Fibroblast of lung (primary cell): ENCODE data around the gene ZNF445. TPM values are rescaled to one million over a fixed set of nuclear protein-coding genes. Genes with fewer than 3 reads are reported as not detected.

ENCODE experiments used
- DNase-seq, 2 donors: peaks; one replicate each; pipeline versions ENCODE4 v3.0.0 to v3.0.0-alpha.2; 2010; ENCODE audit warnings: low read depth in 2 of 2
- H2AFZ ChIP-seq: 2 replicates; pipeline ENCODE4 v1.5.1; 2012; ENCODE audit warnings: low read length, control low read depth, inconsistent platforms
- H3K27ac ChIP-seq: 2 replicates; pipeline ENCODE4 v1.5.1; 2011; ENCODE audit warnings: low read length, control low read depth; ENCODE audit not compliant: insufficient read depth
- H3K27me3 ChIP-seq: 2 replicates; pipeline ENCODE4 v1.5.1; 2011; ENCODE audit warnings: mild to moderate bottlenecking, low read length; ENCODE audit not compliant: control insufficient read depth, insufficient read depth
- H3K36me3 ChIP-seq: 2 replicates; pipeline ENCODE4 v1.5.1; 2011; ENCODE audit warnings: low read length; ENCODE audit not compliant: control insufficient read depth, insufficient read depth
- H3K4me1 ChIP-seq: 2 replicates; pipeline ENCODE4 v1.5.1; 2011; ENCODE audit warnings: low read length; ENCODE audit not compliant: control insufficient read depth, insufficient read depth; ENCODE audit errors: extremely low read depth
- H3K4me2 ChIP-seq: 2 replicates; pipeline ENCODE4 v1.5.1; 2011; ENCODE audit warnings: low read length, control low read depth; ENCODE audit not compliant: insufficient read depth; ENCODE audit errors: extremely low read depth
- H3K4me3 ChIP-seq, 4 experiments: fragments of 200-600 bp in 1 of 4; sonication (generic) in 1 of 4; replicated peaks in 1 of 4; 2 replicates each; pipeline ENCODE4 v1.5.1; 2011 to 2016; ENCODE audit warnings: low read length in 4 of 4, low read depth in 3 of 4, mild to moderate bottlenecking in 3 of 4, control low read depth in 2 of 4, inconsistent platforms in 1 of 4, mixed read lengths in 1 of 4; ENCODE audit not compliant: insufficient read depth in 1 of 4; ENCODE audit errors: control extremely low read depth in 1 of 4
- H3K79me2 ChIP-seq: 2 replicates; pipeline ENCODE4 v1.5.1; 2012; ENCODE audit warnings: mild to moderate bottlenecking, low read length, inconsistent platforms; ENCODE audit not compliant: control insufficient read depth, insufficient read depth
- H3K9ac ChIP-seq: 2 replicates; pipeline ENCODE4 v1.5.1; 2011; ENCODE audit warnings: mild to moderate bottlenecking, low read length, control low read depth; ENCODE audit not compliant: insufficient read depth
- H3K9me3 ChIP-seq: 2 replicates; pipeline ENCODE4 v1.5.1; 2012; ENCODE audit warnings: low read depth, low read length; ENCODE audit not compliant: control insufficient read depth, insufficient read depth
- H4K20me1 ChIP-seq: 2 replicates; pipeline ENCODE4 v1.5.1; 2011; ENCODE audit warnings: low read length; ENCODE audit not compliant: control insufficient read depth, insufficient read depth; ENCODE audit errors: extremely low read depth
- EZH2 ChIP-seq: IDR thresholded peaks from 2 replicates; pipeline ENCODE4 v1.5.1; 2012; ENCODE audit warnings: low read length, control low read depth, mild to moderate bottlenecking; ENCODE audit errors: missing control alignments
- polyA plus RNA-seq, 2 donors: library from polyadenylated mRNA; depleted of rRNA in 1 of 2; stranded (reverse) in 1 of 2; unstranded in 1 of 2; fragments of >200 nt; gene quantifications; 2 replicates each; pipeline ENCODE4 v1.2.1, GENCODE V29; 2011 to 2012; ENCODE audit warnings: missing spikeins in 1 of 2
- total RNA-seq: library from RNA; depleted of rRNA; stranded (reverse); fragments of >200 nt; gene quantifications from 2 replicates; pipeline ENCODE4 v1.2.1, GENCODE V29; 2014
- TF ChIP-seq, protein P1 (sequence below), 2 donors: IDR thresholded peaks in 1 of 2; conservative IDR thresholded peaks in 1 of 2; 1 replicate in 1 of 2; 2 replicates in 1 of 2; pipeline ENCODE4 v1.5.1; 2011 to 2012; ENCODE audit warnings: low read length in 2 of 2, control low read depth in 1 of 2, inconsistent platforms in 1 of 2, low read depth in 1 of 2, mild to moderate bottlenecking in 1 of 2

The ZNF445 gene
- total and polyA plus RNA-seq, 2 donors (not counting 1 experiment from before 2014, with no cell fraction given): 4.5 to 9.1 TPM

- no peaks in the 10 kb centered on the region for H3K27me3 ChIP-seq
These were observed 36.0 kb upstream of the ZNF445 start for GRCh38 chr3:44513513-44513912.

GRCh38 chr3:44511238-44511566 is 33.7 kb upstream of the ZNF445 start:
- Histone ChIP-seq H3K4me2 (peak overlapping the region; percentile 67), H3K4me1 (no peaks in the 10 kb centered on the region), H3K9ac (peak overlapping the region; percentile 64), H3K27me3 (no peaks in the 10 kb centered on the region), H3K36me3 (no peaks in the 10 kb centered on the region), H3K27ac (peak overlapping the region; percentile 66), H3K4me3 (peak overlapping the region; percentile 40 to 81 (median 66)), H3K79me2 (peaks cover 15% of the 10 kb centered on the region), H4K20me1 (no peaks in the 10 kb centered on the region), H2AFZ (peak overlapping the region; percentile 64), H3K9me3 (no peaks in the 10 kb centered on the region)
- peak; percentile 2 to 19 for DNase-seq
- TF ChIP-seq, protein P1, sequence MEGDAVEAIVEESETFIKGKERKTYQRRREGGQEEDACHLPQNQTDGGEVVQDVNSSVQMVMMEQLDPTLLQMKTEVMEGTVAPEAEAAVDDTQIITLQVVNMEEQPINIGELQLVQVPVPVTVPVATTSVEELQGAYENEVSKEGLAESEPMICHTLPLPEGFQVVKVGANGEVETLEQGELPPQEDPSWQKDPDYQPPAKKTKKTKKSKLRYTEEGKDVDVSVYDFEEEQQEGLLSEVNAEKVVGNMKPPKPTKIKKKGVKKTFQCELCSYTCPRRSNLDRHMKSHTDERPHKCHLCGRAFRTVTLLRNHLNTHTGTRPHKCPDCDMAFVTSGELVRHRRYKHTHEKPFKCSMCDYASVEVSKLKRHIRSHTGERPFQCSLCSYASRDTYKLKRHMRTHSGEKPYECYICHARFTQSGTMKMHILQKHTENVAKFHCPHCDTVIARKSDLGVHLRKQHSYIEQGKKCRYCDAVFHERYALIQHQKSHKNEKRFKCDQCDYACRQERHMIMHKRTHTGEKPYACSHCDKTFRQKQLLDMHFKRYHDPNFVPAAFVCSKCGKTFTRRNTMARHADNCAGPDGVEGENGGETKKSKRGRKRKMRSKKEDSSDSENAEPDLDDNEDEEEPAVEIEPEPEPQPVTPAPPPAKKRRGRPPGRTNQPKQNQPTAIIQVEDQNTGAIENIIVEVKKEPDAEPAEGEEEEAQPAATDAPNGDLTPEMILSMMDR (conservative IDR thresholded peaks at IDR 0.05 in 1 of 2, IDR thresholded peaks at IDR 0.05 in 1 of 2; ENCODE audit: low read depth in 1 of 2, low read length in 2 of 2): no peak
- no peak for TF ChIP-seq EZH2

More at GRCh38 chr3:44513513-44513912, 36.0 kb upstream of the ZNF445 start:
- no peaks in the 10 kb centered on the region for H3K4me1 ChIP-seq
- H3K4me3 ChIP-seq: no peak overlapping the region
- no peaks in the 10 kb centered on the region for H4K20me1 ChIP-seq
- H3K9ac ChIP-seq: no peak overlapping the region
- H3K9me3 ChIP-seq: no peaks in the 10 kb centered on the region
- no peak overlapping the region for H3K27ac ChIP-seq
- H3K36me3 ChIP-seq: no peaks in the 10 kb centered on the region
- H3K79me2 ChIP-seq: peaks cover 11% of the 10 kb centered on the region
- no peak for DNase-seq
- H3K4me2 ChIP-seq: no peak overlapping the region
- TF ChIP-seq EZH2: no peak
- TF ChIP-seq, protein P1 (conservative IDR thresholded peaks at IDR 0.05 in 1 of 2, IDR thresholded peaks at IDR 0.05 in 1 of 2; ENCODE audit: low read depth in 1 of 2, low read length in 2 of 2): no peak
- H2AFZ ChIP-seq: no peak overlapping the region

GRCh38 chr3:44510000-44510368 is 32.5 kb upstream of the ZNF445 start:
- Histone ChIP-seq H3K4me2 (peak overlapping the region; percentile 83), H2AFZ (peak overlapping the region; percentile 41), H3K79me2 (peaks cover 15% of the 10 kb centered on the region), H3K4me1 (no peaks in the 10 kb centered on the region), H3K4me3 (peak overlapping the region; percentile 60 to 99 (median 70)), H3K9me3 (no peaks in the 10 kb centered on the region), H4K20me1 (no peaks in the 10 kb centered on the region), H3K27me3 (no peaks in the 10 kb centered on the region), H3K9ac (peak overlapping the region; percentile 72), H3K36me3 (no peaks in the 10 kb centered on the region), H3K27ac (peak overlapping the region; percentile 66)
- peak; percentile 15 to 23 for DNase-seq
- TF ChIP-seq EZH2: no peak
- TF ChIP-seq, protein P1 (conservative IDR thresholded peaks at IDR 0.05 in 1 of 2, IDR thresholded peaks at IDR 0.05 in 1 of 2; ENCODE audit: low read depth in 1 of 2, low read length in 2 of 2): no peak
